ENCODE results near the gene DHX9.
"Not testable (repeated sequence)": the region's sequence is repeated elsewhere in the genome, so short reads cannot be mapped to it uniquely, and the experiment has no call there.

DHX9 gene

DNA sequence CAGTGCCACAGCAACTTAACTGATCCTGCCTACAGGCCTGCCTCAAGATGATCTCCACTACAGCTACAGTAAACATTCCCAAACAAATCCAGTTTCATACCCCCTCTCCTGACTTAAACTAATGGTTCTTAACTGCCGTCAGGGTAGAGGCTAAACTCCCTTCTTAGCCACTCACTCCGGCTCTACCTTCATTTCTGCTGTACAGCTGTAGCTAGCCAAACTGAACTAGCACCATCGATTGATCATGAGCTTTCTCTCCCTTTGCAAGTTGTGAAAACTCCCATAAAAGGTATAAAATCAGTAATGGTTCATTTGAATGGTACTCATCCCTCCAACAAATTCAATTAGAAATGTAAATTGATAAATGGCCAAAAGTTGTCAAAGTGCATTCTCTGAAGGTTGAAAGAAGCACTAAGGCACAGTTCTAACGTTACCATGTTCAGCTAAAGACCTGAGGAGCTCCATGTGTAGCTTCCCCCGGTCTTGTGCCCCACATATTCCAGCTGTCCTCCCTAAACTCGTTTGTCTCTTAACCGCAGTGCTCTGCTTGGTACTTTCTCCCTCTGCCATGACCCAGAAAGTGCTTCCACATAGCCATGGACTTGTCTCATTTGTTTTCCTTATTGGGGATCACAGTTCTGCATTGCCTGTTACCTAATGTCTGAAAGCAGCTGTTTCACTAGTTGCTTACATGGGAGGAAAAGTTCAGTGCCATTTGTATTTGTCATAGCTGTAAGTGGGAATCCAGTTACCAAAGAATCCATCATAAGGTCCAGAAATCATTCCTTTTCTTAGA lies 49.8 kb downstream of the DHX9 start:
- no peak for DNase-seq (ENCODE audit: low read depth in 2 of 3, low spot score in 2 of 3)

DNA sequence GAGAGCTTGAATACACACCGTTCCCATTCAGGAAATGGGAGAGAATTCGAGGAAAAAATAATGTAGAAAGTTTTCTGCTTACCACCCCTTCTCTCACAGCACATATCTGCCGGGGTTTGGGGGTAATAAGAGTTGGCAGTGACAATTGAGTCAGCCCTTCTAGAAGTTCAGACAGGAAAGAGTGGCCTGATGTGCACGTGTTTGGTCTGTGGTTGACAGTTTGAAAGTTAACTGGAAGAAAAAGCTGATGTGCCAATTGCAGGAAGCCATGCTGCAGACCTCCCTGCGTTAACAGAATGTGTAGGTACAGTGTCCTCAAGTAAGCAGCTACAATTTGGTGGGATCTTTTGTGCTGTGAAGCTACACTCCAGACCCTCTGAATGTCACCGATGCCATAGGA lies 50.9 kb downstream of the DHX9 start:
- no peak for DNase-seq (ENCODE audit: low read depth in 2 of 3, low spot score in 2 of 3)

DNA sequence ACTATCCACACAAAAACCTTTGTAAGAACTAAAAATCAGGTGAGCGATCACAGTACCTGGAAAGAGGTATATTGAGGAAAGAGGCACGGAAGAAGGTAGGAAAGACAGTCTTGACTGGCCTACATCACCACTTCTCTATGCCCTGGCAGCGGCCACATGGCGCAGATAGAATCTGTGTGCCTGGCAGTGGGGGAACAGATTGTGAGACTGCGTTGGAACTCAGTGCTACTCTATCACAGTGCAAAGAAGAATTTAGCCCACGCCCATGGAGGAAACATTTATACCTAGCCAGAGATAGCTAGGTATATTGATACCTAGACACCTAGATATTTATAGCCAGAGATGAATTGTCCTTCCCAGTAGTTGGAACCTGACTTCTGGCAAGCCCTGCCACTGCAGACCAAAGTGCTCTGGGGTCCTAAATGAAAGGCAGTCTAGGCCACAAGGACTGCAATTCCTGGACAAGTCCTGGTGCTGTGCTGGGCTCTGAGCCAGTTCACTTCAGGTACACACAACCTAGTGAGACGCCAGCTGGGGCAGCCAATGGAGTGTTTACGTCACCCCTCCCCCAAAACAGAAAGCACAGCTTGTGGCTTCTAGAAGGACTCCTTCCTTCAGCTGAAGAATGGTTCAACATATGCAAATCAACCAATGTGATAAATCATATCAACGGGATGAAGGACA lies 51.9 kb downstream of the DHX9 start:
- DNase-seq (ENCODE audit: low read depth in 2 of 3, low spot score in 2 of 3): no peak

DNA sequence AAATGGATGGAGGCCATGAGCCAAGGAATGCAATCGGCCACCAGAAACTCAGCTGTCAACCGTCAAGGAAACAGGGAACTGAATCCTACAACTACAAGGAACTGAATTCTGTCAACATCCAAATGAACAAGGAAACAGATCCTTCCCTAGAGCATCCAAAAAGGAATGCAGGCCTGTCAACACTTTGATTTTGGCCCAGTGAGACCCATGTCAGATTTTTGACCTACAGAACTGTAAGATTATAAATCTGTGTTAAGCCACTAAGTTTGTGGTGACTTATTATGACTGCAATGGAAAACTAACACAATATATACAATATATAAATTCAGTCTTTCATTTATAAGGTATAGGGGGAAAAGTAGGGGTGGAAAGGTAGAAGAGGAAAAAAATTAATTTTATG lies 58.5 kb downstream of the DHX9 start:
- no peak for DNase-seq (ENCODE audit: low read depth in 2 of 3, low spot score in 2 of 3)

GRCh38 chr1:182901946-182902345 lies 62.8 kb downstream of the DHX9 start:
- DNase-seq (ENCODE audit: low read depth in 2 of 3, low spot score in 2 of 3): not testable (repeated sequence)

DNA sequence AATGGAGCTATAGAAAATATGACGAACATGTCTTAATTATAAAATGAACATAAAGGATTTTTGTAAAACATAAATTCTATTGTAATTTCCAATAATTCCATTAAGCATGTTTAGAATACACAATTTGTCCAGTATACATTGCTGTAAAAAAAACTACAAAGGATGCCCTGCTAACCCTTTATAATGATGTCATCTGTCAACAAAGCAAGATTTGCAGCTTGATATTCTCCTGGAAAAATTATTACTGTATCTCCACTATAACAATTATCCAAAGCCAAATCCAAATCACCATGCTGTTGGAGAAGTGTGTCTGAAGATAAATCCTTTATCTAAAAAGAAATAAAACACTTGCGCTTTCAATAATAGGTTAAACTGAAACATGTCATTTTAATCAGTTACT lies 66.2 kb downstream of the DHX9 start:
- no peak for DNase-seq (ENCODE audit: low read depth in 2 of 3, low spot score in 2 of 3)

DNA sequence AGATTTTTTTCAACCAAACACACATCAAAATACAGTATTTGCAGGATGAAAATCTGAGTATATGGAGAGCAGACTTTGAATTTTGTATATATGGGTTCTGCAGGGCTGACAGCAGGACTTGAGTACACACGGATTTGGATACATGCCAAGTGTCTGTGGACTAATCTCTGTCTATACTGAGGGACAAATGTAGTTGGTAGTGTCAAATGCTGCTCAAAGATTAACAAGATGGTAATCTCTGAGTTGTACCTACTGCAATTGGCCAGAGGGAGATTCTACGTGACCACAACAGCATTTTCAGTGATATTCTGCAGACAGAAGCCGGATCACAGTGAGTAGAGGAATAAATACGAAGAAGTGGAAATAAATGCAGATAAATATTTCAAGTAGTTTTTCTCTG lies 70.4 kb downstream of the DHX9 start:
- DNase-seq (ENCODE audit: low read depth in 2 of 3, low spot score in 2 of 3): no peak

GRCh38 chr1:182910143-182910542 lies 71.0 kb downstream of the DHX9 start:
- DNase-seq (ENCODE audit: low read depth in 2 of 3, low spot score in 2 of 3): no peak

- no peak for DNase-seq (ENCODE audit: low read depth in 2 of 3, low spot score in 2 of 3)
Measured at GRCh38 chr1:182913401-182913800, 74.3 kb downstream of the DHX9 start.

DNA sequence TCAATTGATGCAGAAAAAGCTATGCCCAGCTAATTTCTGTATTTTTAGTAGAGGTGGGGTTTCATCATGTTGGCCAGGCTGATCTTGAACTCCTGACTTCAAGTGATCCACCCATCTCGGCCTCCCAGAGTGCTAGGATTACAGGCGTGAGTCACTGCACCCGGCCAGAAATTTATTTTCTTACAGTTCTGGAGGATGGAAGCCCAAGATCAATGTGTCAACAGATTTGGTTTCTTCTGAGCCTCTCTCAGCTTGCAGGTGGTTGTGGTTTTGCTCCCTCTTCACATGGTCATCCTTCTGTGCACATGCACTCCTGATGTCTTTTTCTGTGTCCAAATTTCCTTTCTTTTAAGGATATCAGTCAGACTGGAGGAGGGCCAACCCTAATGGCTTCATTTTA lies 78.2 kb downstream of the DHX9 start:
- DNase-seq (ENCODE audit: low read depth in 2 of 3, low spot score in 2 of 3): no peak

GRCh38 chr1:182925661-182926060 lies 86.5 kb downstream of the DHX9 start:
- no peak for DNase-seq (ENCODE audit: low read depth in 2 of 3, low spot score in 2 of 3)

GRCh38 chr1:182927693-182928433 lies 88.7 kb downstream of the DHX9 start:
- no peak for DNase-seq (ENCODE audit: low read depth in 2 of 3, low spot score in 2 of 3)

GRCh38 chr1:182930985-182931384 lies 91.8 kb downstream of the DHX9 start:
- DNase-seq (ENCODE audit: low read depth in 2 of 3, low spot score in 2 of 3): no peak

- DNase-seq (ENCODE audit: low read depth in 2 of 3, low spot score in 2 of 3): no peak
Measured at GRCh38 chr1:182935716-182936115, 96.6 kb downstream of the DHX9 start.
